GM23248 (cell line): Measurements from ENCODE around the gene LRRC7. TPM values are rescaled to one million over a fixed set of nuclear protein-coding genes. Genes with fewer than 3 reads are reported as not detected.
"Not testable (repeated sequence)": the region's sequence is repeated elsewhere in the genome, so short reads cannot be mapped to it uniquely, and the experiment has no call there.

Experiments
- DNase-seq: peaks from one replicate; pipeline ENCODE4 v3.0.0-alpha.2; 2015
- H2AFZ ChIP-seq: fragments of 200-600 bp; sonication (generic); 2 replicates; pipeline ENCODE4 v1.6.1; 2016; ENCODE audit warnings: antibody characterized with exemption
- H3F3A ChIP-seq: fragments of 200-600 bp; sonication (generic); 2 replicates; pipeline ENCODE4 v1.6.1; 2016; ENCODE audit warnings: mild to moderate bottlenecking, antibody characterized with exemption, mixed run types; ENCODE audit not compliant: insufficient read depth
- H3K27ac ChIP-seq: fragments of 200-600 bp; sonication (generic); 2 replicates; pipeline ENCODE4 v1.5.1; 2016; ENCODE audit warnings: mild to moderate bottlenecking
- H3K27me3 ChIP-seq: fragments of 200-600 bp; sonication (generic); replicated peaks from 2 replicates; pipeline ENCODE4 v1.6.1; 2016; ENCODE audit warnings: mild to moderate bottlenecking; ENCODE audit not compliant: insufficient read depth
- H3K36me3 ChIP-seq: fragments of 200-600 bp; sonication (generic); 2 replicates; pipeline ENCODE4 v1.6.1; 2016; ENCODE audit warnings: low read depth, mild to moderate bottlenecking
- H3K4me1 ChIP-seq: fragments of 200-600 bp; sonication (generic); 2 replicates; pipeline ENCODE4 v1.6.1; 2016; ENCODE audit warnings: mild to moderate bottlenecking; ENCODE audit not compliant: insufficient read depth
- H3K4me2 ChIP-seq: fragments of 200-600 bp; sonication (generic); one replicate; pipeline ENCODE4 v1.6.1; 2016; ENCODE audit warnings: mild to moderate bottlenecking; ENCODE audit not compliant: unreplicated experiment
- H3K4me3 ChIP-seq: fragments of 200-600 bp; sonication (generic); 2 replicates; pipeline ENCODE4 v1.5.1; 2016; ENCODE audit warnings: mild to moderate bottlenecking
- H3K79me2 ChIP-seq: fragments of 200-600 bp; sonication (generic); 2 replicates; pipeline ENCODE4 v1.6.1; 2016; ENCODE audit warnings: mild to moderate bottlenecking; ENCODE audit not compliant: insufficient read depth
- H3K9ac ChIP-seq: fragments of 200-600 bp; sonication (generic); 2 replicates; pipeline ENCODE4 v1.6.1; 2016; ENCODE audit warnings: mild to moderate bottlenecking
- H3K9me2 ChIP-seq: fragments of 200-600 bp; sonication (generic); 2 replicates; pipeline ENCODE4 v1.6.1; 2016; ENCODE audit warnings: mixed run types, mild to moderate bottlenecking, moderate library complexity; ENCODE audit not compliant: insufficient read depth
- H3K9me3 ChIP-seq: fragments of 200-600 bp; sonication (generic); one replicate; pipeline ENCODE4 v1.6.1; 2017; ENCODE audit warnings: low read depth
- H4K20me1 ChIP-seq: fragments of 200-600 bp; sonication (generic); 2 replicates; pipeline ENCODE4 v1.6.0; 2016; ENCODE audit not compliant: insufficient read depth
- EZH2 ChIP-seq: fragments of 200-600 bp; sonication (generic); IDR thresholded peaks from 2 replicates; pipeline ENCODE4 v1.6.1; 2018; ENCODE audit warnings: antibody characterized with exemption, mild to moderate bottlenecking; ENCODE audit not compliant: insufficient read depth, poor library complexity, severe bottlenecking
- EZH2phosphoT487 ChIP-seq: fragments of 200-600 bp; sonication (generic); IDR thresholded peaks from 2 replicates; pipeline ENCODE4 v1.6.1; 2018; ENCODE audit warnings: antibody characterized with exemption, moderate library complexity, mild to moderate bottlenecking, low read depth; ENCODE audit not compliant: insufficient read depth
- whole genome bisulfite sequencing, 2 experiments: methylation state at CpG; one replicate each; pipeline ENCODE4 v1.1.6; 2015 to 2017; ENCODE audit warnings: low lambda C conversion rate in 2 of 2, low coverage in 1 of 2; ENCODE audit errors: missing lambda C conversion rate in 2 of 2; 5-methylcytosine and 5-hydroxymethylcytosine counted together
- in situ Hi-C: fragments of 300-500 bp; cut with MboI; formaldehyde crosslinking; loops from 2 replicates; pipeline ENCODE4 v1.15.0; 2020
- polyA plus RNA-seq: library from polyadenylated mRNA; unstranded; fragments of >200 nt; fragmentation: Nextera tagmentation; extraction: Ambion mirVana; gene quantifications from 2 replicates; pipeline ENCODE4 v1.2.1, GENCODE V29; 2016
- total RNA-seq: library from RNA; depleted of rRNA; stranded (reverse); fragments of >200 nt; shearing (Covaris generic); gene quantifications from 2 replicates; pipeline ENCODE4 v1.2.3, GENCODE V29; 2014

Gene LRRC7
- total and polyA plus RNA-seq, 2 experiments from 2014 or later, result 0.29 TPM; not detected in 1

DNA sequence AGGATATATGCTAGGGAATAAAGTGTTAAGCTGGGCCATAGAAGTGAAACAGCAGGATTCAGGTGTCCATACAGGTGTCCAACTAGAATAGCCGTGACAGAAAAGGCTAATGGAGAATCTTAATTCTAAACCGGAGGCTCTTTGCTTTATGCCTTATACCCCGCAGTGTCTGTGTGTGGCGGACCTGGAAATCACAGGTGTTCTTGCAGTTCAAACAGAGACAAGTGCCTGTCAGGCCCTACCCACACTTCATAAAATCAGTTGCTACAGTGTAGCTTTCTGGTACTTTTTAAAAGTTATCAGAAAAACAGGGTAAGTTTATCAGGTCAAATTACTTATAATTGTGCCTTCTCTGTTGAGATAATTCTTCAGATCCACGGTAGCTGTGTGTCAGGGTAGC is 293.9 kb downstream of the LRRC7 start:
- Histone ChIP-seq H3K4me2 (no peak overlapping the region), H3K9ac (no peak overlapping the region), H3K4me3 (no peak overlapping the region), H3K27ac (no peak overlapping the region), H3K9me3 (no peaks in the 10 kb centered on the region), H3K4me1 (no peaks in the 10 kb centered on the region), H3K79me2 (no peaks in the 10 kb centered on the region), H4K20me1 (no peaks in the 10 kb centered on the region), H2AFZ (no peak overlapping the region), H3K9me2 (0 out of 2 replicates have a peak, but pooled peaks cover 4% of the 10 kb centered on the region), H3F3A (no peaks in the 10 kb centered on the region), H3K36me3 (no peaks in the 10 kb centered on the region), H3K27me3 (no peaks in the 10 kb centered on the region)
- 93% methylated on average over 5 of the region's 5 CpGs for WGBS, 2 experiments
- TF ChIP-seq EZH2phosphoT487 (no peak), EZH2 (no peak)
- DNase-seq, result no peak
- in situ Hi-C loops, result no loop called here

DNA sequence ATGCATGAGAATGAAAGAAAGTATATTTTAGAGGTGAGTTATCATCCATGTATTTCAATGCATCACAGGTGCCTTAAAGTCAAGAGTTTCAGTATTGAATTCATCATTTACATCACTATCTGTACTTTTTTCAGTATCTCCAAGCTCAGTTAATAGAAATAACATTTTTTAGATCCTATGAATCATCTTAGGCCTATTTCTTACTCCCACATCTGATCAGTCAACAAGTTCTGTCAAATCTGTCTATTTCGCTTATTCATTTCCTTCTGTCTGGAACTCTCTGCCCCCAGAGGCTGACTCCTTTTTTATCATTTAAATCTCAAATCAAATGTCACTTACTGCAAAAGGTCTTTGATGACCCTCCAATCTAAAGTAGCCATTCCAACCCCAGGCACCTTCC is 295.2 kb downstream of the LRRC7 start:
- no peak overlapping the region for H3K9ac ChIP-seq
- H4K20me1 ChIP-seq, result no peaks in the 10 kb centered on the region
- no peaks in the 10 kb centered on the region for H3K9me3 ChIP-seq
- no peak overlapping the region for H2AFZ ChIP-seq
- TF ChIP-seq EZH2, result no peak
- no peak for TF ChIP-seq EZH2phosphoT487
- no peak for DNase-seq
- H3K27ac ChIP-seq, result no peak overlapping the region
- H3K4me3 ChIP-seq, result no peak overlapping the region
- H3K4me2 ChIP-seq, result no peak overlapping the region
- no peaks in the 10 kb centered on the region for H3F3A ChIP-seq
- WGBS, 2 experiments, result 89 to 93% methylated on average over 1 of the region's 1 CpG
- H3K79me2 ChIP-seq, result no peaks in the 10 kb centered on the region
- in situ Hi-C loops, result no loop called here
- H3K9me2 ChIP-seq, result 0 out of 2 replicates have a peak, but pooled peaks cover 6% of the 10 kb centered on the region
- H3K36me3 ChIP-seq, result no peaks in the 10 kb centered on the region
- H3K27me3 ChIP-seq, result no peaks in the 10 kb centered on the region
- no peaks in the 10 kb centered on the region for H3K4me1 ChIP-seq

DNA sequence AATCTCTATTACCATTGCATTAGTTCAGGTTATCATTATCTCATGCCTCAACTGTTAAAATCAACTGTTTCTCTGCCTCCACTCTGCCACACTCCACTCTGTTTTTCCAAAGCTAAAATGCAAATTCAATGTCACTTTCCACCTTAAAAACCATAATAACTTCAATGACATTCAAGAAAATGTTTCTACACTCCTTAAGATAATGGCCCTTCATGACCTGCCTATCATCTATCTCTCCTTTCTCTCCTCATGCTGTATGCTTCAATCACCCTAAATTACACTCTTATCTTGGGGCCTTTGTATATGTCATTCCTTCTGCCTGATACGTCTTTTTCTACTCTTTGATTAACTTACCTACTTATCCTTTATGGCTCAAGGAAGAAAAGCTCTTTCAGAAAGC is 296.0 kb downstream of the LRRC7 start:
- H3K9ac ChIP-seq, result no peak overlapping the region
- no peaks in the 10 kb centered on the region for H4K20me1 ChIP-seq
- H3K4me2 ChIP-seq, result no peak overlapping the region
- 0 out of 2 replicates have a peak, but pooled peaks cover 6% of the 10 kb centered on the region for H3K9me2 ChIP-seq
- no peaks in the 10 kb centered on the region for H3K27me3 ChIP-seq
- no peaks in the 10 kb centered on the region for H3K9me3 ChIP-seq
- H2AFZ ChIP-seq, result no peak overlapping the region
- H3F3A ChIP-seq, result no peaks in the 10 kb centered on the region
- no peaks in the 10 kb centered on the region for H3K79me2 ChIP-seq
- in situ Hi-C loops, result no loop called here
- no peaks in the 10 kb centered on the region for H3K36me3 ChIP-seq
- DNase-seq, result no peak
- no peaks in the 10 kb centered on the region for H3K4me1 ChIP-seq
- H3K4me3 ChIP-seq, result no peak overlapping the region
- TF ChIP-seq EZH2phosphoT487 (no peak), EZH2 (no peak)
- no peak overlapping the region for H3K27ac ChIP-seq
- WGBS, 2 experiments, result 89 to 92% methylated on average over 1 of the region's 1 CpG

DNA sequence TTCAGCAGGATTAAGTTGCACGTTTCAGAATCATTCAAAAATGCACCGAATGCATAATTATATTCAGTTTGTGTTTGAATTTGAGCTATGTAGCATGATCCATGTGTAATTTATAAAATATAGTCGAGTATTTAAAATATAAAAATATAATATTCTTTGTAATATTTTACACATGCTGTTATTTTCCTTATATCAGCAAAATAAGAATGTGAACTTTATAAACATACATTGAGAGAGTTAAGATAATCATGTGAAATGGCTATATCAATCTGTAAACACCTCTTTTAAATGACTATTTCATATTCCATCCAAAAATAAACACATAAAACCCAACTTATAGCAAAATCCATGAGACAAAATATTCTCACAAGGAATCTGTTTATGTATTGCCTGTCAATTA is 303.7 kb downstream of the LRRC7 start:
- WGBS, 2 experiments, result 40 to 45% methylated on average over 3 of the region's 3 CpGs
- Histone ChIP-seq H3F3A (no peaks in the 10 kb centered on the region), H3K27me3 (no peaks in the 10 kb centered on the region), H3K9me3 (no peaks in the 10 kb centered on the region), H3K9ac (no peak overlapping the region), H3K36me3 (no peaks in the 10 kb centered on the region), H4K20me1 (no peaks in the 10 kb centered on the region), H2AFZ (no peak overlapping the region), H3K79me2 (no peaks in the 10 kb centered on the region), H3K4me1 (no peaks in the 10 kb centered on the region), H3K9me2 (peaks cover 3% of the 10 kb centered on the region; the same call in 1 of the 2 replicates), H3K27ac (no peak overlapping the region), H3K4me2 (no peak overlapping the region), H3K4me3 (no peak overlapping the region)
- TF ChIP-seq EZH2phosphoT487, result no peak
- TF ChIP-seq EZH2, result no peak
- DNase-seq, result no peak
- in situ Hi-C loops, result no loop called here

DNA sequence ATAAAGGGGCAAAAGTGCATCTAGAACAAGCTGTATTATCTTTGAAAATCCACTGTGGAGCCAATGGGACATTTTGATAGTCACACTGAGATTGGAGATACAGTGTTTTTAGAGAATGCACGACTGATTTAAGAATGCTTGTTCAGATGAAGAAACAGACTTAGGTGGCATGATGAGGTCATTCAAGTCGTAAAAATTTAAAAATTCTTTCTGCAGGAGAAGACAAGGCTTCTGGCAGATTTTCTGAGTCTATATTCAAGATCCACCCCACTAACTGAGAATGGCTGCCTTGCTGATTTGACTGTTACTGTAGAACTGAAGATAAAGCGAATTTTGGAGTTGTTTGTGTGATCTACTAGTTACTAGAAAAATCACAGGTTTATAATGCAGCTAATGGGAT is 310.6 kb downstream of the LRRC7 start:
- H3K4me1 ChIP-seq, result no peaks in the 10 kb centered on the region
- H3K27me3 ChIP-seq, result no peaks in the 10 kb centered on the region
- TF ChIP-seq EZH2phosphoT487 (no peak), EZH2 (no peak)
- 51 to 56% methylated on average over 3 of the region's 3 CpGs for WGBS, 2 experiments
- no peaks in the 10 kb centered on the region for H4K20me1 ChIP-seq
- H3F3A ChIP-seq, result no peaks in the 10 kb centered on the region
- H3K9me2 ChIP-seq, result no peaks in the 10 kb centered on the region
- H3K9ac ChIP-seq, result no peak overlapping the region
- no peaks in the 10 kb centered on the region for H3K9me3 ChIP-seq
- in situ Hi-C loops, result no loop called here
- no peaks in the 10 kb centered on the region for H3K79me2 ChIP-seq
- DNase-seq, result no peak
- no peak overlapping the region for H3K4me3 ChIP-seq
- H3K27ac ChIP-seq, result no peak overlapping the region
- no peak overlapping the region for H2AFZ ChIP-seq
- no peak overlapping the region for H3K4me2 ChIP-seq
- no peaks in the 10 kb centered on the region for H3K36me3 ChIP-seq

DNA sequence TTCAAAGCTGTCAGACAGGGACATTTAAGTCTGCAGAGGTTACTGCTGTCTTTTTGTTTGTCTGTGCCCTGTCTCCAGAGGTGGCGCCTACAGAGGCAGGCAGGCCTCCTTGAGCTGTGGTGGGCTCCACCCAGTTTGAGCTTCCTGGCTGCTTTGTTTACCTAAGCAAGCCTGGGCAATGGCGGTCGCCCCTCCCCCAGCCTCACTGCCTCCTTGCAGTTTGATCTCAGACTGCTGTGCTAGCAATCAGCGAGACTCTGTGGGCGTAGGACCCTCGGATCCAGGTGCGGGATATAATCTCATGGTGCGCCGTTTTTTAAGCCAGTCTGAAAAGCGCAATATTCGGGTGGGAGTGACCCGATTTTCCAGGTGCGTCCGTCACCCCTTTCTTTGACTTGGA is 320.3 kb downstream of the LRRC7 start:
- WGBS, 2 experiments, result 82 to 85% methylated on average over 13 of the region's 14 CpGs

More for the DNA sequence above, 320.3 kb downstream of the LRRC7 start:
- in situ Hi-C loops, H3K27me3 ChIP-seq, H3K36me3 ChIP-seq, H2AFZ ChIP-seq, H3K9me2 ChIP-seq, H3K4me3 ChIP-seq, H3K9ac ChIP-seq, H3K79me2 ChIP-seq, H3K27ac ChIP-seq, H4K20me1 ChIP-seq, H3F3A ChIP-seq, DNase-seq, H3K4me2 ChIP-seq, H3K4me1 ChIP-seq, H3K9me3 ChIP-seq: not testable (repeated sequence)
